ENCODE data around the gene SERPINB1. TPM values are rescaled to one million over a fixed set of nuclear protein-coding genes. Genes with fewer than 3 reads are reported as not detected.

The SERPINB1 gene
- total RNA-seq, 1 experiment from 2014 or later, result 133 TPM

DNA sequence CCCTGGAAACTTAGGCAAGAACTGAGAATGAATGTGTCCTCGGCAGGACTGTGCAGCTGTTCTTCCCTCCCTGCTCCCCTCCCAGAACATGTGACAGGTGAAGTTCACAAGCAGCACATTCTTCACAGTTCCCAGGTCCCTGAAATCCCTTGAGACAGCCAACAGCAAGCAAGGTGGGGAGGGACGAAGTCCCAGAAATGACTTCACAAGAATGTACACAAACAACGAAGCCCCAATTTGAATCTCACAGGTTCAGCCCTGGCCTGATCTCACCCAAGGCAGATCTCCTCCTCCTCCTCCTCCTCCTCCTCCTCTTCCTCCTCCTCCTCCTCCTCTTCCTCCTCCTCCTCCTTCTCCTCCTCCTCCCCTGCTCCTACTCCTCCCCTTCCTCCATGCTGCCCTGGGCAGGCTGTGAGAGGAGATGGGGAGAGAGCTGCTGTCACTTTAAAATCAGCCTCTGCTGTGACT, 44.1 kb downstream of the SERPINB1 start:
- Histone ChIP-seq H3K79me2 (ENCODE audit: low read length) (peaks cover 3% of the 10 kb centered on the region; the same call in 1 of the 2 replicates), H3K9ac (ENCODE audit: low read length) (no peak overlapping the region), H3K4me2 (ENCODE audit: low read length) (no peak overlapping the region), H3K4me1 (ENCODE audit: insufficient read depth, low read length) (peaks cover 25% of the 10 kb centered on the region), H3K27me3 (ENCODE audit: low read length) (no peaks in the 10 kb centered on the region), H3F3A (ENCODE audit: low read length, unreplicated experiment) (no peaks in the 10 kb centered on the region), H3K9me3 (ENCODE audit: low read length) (no peaks in the 10 kb centered on the region), H3K27ac (ENCODE audit: low read length) (0 out of 2 replicates have a peak overlapping the region, but pooled peaks have one; percentile 6), H2AFZ (ENCODE audit: low read length) (no peak overlapping the region), H3K36me3 (ENCODE audit: low read depth, low read length) (no peaks in the 10 kb centered on the region), H3K9me2 (replicated peaks; ENCODE audit: low read length) (no peaks in the 10 kb centered on the region), H4K20me1 (ENCODE audit: low read length) (no peaks in the 10 kb centered on the region), H3K4me3 (ENCODE audit: low read length) (no peak overlapping the region)
- CTCF ChIA-PET, result no interaction called here
- BruUV-seq (replicated peaks), result no TSS peak
- no peak for DNase-seq
- ATAC-seq, result no peak
- no peak for TF ChIP-seq EZH2phosphoT487 (IDR thresholded peaks at IDR 0.05; ENCODE audit: borderline replicate concordance, low read length)
- TF ChIP-seq, protein P1, sequence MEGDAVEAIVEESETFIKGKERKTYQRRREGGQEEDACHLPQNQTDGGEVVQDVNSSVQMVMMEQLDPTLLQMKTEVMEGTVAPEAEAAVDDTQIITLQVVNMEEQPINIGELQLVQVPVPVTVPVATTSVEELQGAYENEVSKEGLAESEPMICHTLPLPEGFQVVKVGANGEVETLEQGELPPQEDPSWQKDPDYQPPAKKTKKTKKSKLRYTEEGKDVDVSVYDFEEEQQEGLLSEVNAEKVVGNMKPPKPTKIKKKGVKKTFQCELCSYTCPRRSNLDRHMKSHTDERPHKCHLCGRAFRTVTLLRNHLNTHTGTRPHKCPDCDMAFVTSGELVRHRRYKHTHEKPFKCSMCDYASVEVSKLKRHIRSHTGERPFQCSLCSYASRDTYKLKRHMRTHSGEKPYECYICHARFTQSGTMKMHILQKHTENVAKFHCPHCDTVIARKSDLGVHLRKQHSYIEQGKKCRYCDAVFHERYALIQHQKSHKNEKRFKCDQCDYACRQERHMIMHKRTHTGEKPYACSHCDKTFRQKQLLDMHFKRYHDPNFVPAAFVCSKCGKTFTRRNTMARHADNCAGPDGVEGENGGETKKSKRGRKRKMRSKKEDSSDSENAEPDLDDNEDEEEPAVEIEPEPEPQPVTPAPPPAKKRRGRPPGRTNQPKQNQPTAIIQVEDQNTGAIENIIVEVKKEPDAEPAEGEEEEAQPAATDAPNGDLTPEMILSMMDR (conservative IDR thresholded peaks at IDR 0.05; ENCODE audit: low read depth, low read length), result no peak
- TF ChIP-seq EZH2 (IDR thresholded peaks at IDR 0.05; ENCODE audit: low read length, unreplicated experiment), result no peak
- POLR2A ChIA-PET (ENCODE audit: unreplicated experiment), result interaction anchor here (0.7 kb wide), 1 partner anchor 28 kb away, joined by 8 read pairs; no protein-coding TSS in a partner anchor
- intact Hi-C loops (cut with micrococcal nuclease), result no loop called here

DNA sequence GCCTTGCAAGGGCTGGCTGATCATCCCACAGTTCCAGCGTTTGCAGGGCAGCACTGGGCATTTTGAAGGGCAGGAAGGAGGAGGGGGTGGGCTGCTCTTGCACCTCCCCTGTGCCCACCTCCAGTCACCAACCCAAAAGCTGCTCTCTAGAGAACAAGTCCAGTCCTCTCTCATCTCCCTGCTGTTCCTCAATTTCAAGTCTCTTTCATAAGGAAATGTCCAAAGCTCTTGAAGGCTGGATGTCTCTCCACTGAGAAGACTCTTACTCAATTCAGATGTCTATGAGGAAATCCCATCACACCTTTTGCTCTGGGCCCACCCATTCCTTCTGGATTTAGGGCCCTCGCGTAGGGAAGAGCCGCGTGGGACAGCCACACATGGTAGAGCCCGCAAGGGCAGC, 44.8 kb downstream of the SERPINB1 start:
- Histone ChIP-seq H3K27me3 (ENCODE audit: low read length) (no peaks in the 10 kb centered on the region), H3K4me1 (ENCODE audit: insufficient read depth, low read length) (peaks cover 31% of the 10 kb centered on the region), H3K27ac (ENCODE audit: low read length) (no peak overlapping the region), H3K4me2 (ENCODE audit: low read length) (no peak overlapping the region), H3K9ac (ENCODE audit: low read length) (no peak overlapping the region), H2AFZ (ENCODE audit: low read length) (no peak overlapping the region), H3K9me2 (replicated peaks; ENCODE audit: low read length) (no peaks in the 10 kb centered on the region), H3K79me2 (ENCODE audit: low read length) (peaks cover 3% of the 10 kb centered on the region; the same call in 1 of the 2 replicates), H3K9me3 (ENCODE audit: low read length) (no peaks in the 10 kb centered on the region), H3K36me3 (ENCODE audit: low read depth, low read length) (no peaks in the 10 kb centered on the region), H3K4me3 (ENCODE audit: low read length) (no peak overlapping the region), H3F3A (ENCODE audit: low read length, unreplicated experiment) (no peaks in the 10 kb centered on the region), H4K20me1 (ENCODE audit: low read length) (no peaks in the 10 kb centered on the region)
- TF ChIP-seq EZH2 (IDR thresholded peaks at IDR 0.05; ENCODE audit: low read length, unreplicated experiment) (no peak), EZH2phosphoT487 (IDR thresholded peaks at IDR 0.05; ENCODE audit: borderline replicate concordance, low read length) (no peak)
- TF ChIP-seq, protein P1 (conservative IDR thresholded peaks at IDR 0.05; ENCODE audit: low read depth, low read length), result no peak
- DNase-seq (no peak), ATAC-seq (no peak)
- ChIA-PET POLR2A (ENCODE audit: unreplicated experiment) (no interaction called here), CTCF (no interaction called here)
- intact Hi-C loops (cut with micrococcal nuclease), result no loop called here
- no TSS peak for BruUV-seq (replicated peaks)

DNA sequence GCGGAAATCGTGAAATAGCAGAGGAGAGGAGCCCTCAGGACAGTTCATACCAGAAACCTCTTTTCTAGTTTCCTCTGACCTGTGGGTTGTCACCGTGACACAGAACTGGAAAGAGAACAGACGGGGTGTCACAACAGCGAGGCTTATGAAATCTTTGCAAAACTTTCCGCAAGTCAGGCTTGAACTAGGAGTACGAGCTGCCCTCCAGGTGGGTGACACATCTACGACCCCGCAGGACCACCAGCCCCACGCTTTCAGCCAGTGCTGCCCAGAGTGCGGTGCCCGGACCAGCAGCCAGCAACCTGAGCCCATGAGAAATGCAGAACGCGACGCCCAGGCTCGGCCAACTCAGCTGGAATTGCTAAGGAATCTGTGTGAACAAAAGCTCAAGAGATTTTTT, 45.7 kb downstream of the SERPINB1 start:
- no peak overlapping the region for H3K4me3 ChIP-seq (ENCODE audit: low read length)
- no peak overlapping the region for H3K27ac ChIP-seq (ENCODE audit: low read length)
- no peaks in the 10 kb centered on the region for H3K9me2 ChIP-seq (replicated peaks; ENCODE audit: low read length)
- H3K79me2 ChIP-seq (ENCODE audit: low read length), result peaks cover 3% of the 10 kb centered on the region; the same call in 1 of the 2 replicates
- H3F3A ChIP-seq (ENCODE audit: low read length, unreplicated experiment), result peaks cover under 1% of the 10 kb centered on the region
- no peaks in the 10 kb centered on the region for H3K36me3 ChIP-seq (ENCODE audit: low read depth, low read length)
- DNase-seq, result no peak
- ChIA-PET POLR2A (ENCODE audit: unreplicated experiment) (no interaction called here), CTCF (no interaction called here)
- peaks cover 38% of the 10 kb centered on the region for H3K4me1 ChIP-seq (ENCODE audit: insufficient read depth, low read length)
- no peak overlapping the region for H3K4me2 ChIP-seq (ENCODE audit: low read length)
- intact Hi-C loops (cut with micrococcal nuclease), result loop anchor here (2.0 kb wide), 1 partner anchor 15 kb away; no protein-coding TSS in a partner anchor
- H2AFZ ChIP-seq (ENCODE audit: low read length), result no peak overlapping the region
- H3K9ac ChIP-seq (ENCODE audit: low read length), result no peak overlapping the region
- H3K27me3 ChIP-seq (ENCODE audit: low read length), result no peaks in the 10 kb centered on the region
- no peaks in the 10 kb centered on the region for H3K9me3 ChIP-seq (ENCODE audit: low read length)
- H4K20me1 ChIP-seq (ENCODE audit: low read length), result no peaks in the 10 kb centered on the region
- TF ChIP-seq EZH2 (IDR thresholded peaks at IDR 0.05; ENCODE audit: low read length, unreplicated experiment) (no peak), EZH2phosphoT487 (IDR thresholded peaks at IDR 0.05; ENCODE audit: borderline replicate concordance, low read length) (no peak)
- TF ChIP-seq, protein P1 (conservative IDR thresholded peaks at IDR 0.05; ENCODE audit: low read depth, low read length), result no peak
- ATAC-seq, result no peak
- BruUV-seq (replicated peaks), result no TSS peak

Data from PC-3 (cell line).